HL-60 (cell line): ENCODE measurements around the gene CCDC106.

Source experiments
- CTCF ChIP-seq: IDR thresholded peaks from one replicate; pipeline ENCODE4 v1.5.1; 2011; ENCODE audit warnings: low read length, control low read depth, inconsistent platforms; ENCODE audit not compliant: insufficient read depth
- POLR2AphosphoS5 ChIP-seq: IDR thresholded peaks from 2 replicates; pipeline ENCODE4 v1.6.1; 2012; ENCODE audit warnings: low read depth

- TF ChIP-seq CTCF, result no peak
- TF ChIP-seq POLR2AphosphoS5, result no peak
Observed at GRCh38 chr19:55615543-55616394, 32.2 kb upstream of the CCDC106 start.
